Omental fat pad (tissue), 4 donors: ENCODE measurements around the gene MRGPRD. TPM values are rescaled to one million over a fixed set of nuclear protein-coding genes. Genes with fewer than 3 reads are reported as not detected.

Source experiments
- ATAC-seq: fragments of 150-250 bp; one replicate; pipeline ENCODE4 v1.9.1; 2016; ENCODE audit warnings: mild to moderate bottlenecking, moderate library complexity; ENCODE audit not compliant: low FRiP score
- DNase-seq: peaks from one replicate; pipeline ENCODE4 v3.0.0-alpha.2; 2019; ENCODE audit warnings: low spot score
- total RNA-seq, 4 donors: library from RNA; depleted of rRNA; stranded (reverse); fragments of >200 nt; gene quantifications; one replicate each; pipeline ENCODE4 v1.1.0, GENCODE V29; 2016
- TF ChIP-seq, protein P1 (sequence below), 3 donors: fragments of 450-650 bp; IDR thresholded peaks; one replicate each; pipeline ENCODE4 v1.5.1; 2016 to 2017; ENCODE audit warnings: antibody characterized with exemption in 3 of 3, mild to moderate bottlenecking in 3 of 3, moderate library complexity in 2 of 3

MRGPRD gene
- total RNA-seq, 4 donors from 2014 or later: not detected

DNA sequence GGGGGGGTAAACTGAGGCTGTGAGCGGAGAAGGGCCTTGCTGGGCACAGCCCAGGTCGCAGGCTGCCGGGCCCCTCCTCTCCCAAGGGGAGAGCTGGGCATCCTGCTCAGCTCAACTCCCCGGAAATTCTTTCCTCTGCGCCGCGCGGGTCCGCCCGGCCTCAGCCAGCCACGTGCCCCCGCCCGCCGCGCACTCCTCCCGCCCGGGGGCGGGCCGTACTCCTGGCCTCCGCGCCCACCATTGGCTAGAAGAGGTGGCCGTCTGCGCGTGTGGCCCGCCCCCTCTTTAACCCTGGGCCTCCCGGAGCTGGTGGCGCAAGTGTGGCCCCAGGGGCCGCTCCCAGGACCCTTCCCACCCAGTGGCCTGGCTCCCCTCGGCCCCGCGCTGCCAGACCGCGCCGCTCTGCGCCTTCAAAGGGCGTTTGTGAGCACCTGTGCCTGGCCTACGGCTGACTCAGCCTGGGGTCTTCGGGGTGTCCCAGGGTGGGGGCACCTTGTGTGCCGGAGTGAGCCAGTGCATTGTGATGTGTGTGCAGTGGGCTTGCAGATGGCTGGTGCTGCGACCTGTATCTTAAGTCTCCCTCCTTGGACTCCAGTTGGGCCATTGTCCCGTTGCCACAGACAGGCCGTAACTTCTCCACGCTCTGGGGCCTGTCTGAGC lies 30.3 kb upstream of the MRGPRD start:
- peak; percentile 20 for ATAC-seq
- TF ChIP-seq, protein P1, sequence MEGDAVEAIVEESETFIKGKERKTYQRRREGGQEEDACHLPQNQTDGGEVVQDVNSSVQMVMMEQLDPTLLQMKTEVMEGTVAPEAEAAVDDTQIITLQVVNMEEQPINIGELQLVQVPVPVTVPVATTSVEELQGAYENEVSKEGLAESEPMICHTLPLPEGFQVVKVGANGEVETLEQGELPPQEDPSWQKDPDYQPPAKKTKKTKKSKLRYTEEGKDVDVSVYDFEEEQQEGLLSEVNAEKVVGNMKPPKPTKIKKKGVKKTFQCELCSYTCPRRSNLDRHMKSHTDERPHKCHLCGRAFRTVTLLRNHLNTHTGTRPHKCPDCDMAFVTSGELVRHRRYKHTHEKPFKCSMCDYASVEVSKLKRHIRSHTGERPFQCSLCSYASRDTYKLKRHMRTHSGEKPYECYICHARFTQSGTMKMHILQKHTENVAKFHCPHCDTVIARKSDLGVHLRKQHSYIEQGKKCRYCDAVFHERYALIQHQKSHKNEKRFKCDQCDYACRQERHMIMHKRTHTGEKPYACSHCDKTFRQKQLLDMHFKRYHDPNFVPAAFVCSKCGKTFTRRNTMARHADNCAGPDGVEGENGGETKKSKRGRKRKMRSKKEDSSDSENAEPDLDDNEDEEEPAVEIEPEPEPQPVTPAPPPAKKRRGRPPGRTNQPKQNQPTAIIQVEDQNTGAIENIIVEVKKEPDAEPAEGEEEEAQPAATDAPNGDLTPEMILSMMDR (IDR thresholded peaks at IDR 0.05): no peak

DNA sequence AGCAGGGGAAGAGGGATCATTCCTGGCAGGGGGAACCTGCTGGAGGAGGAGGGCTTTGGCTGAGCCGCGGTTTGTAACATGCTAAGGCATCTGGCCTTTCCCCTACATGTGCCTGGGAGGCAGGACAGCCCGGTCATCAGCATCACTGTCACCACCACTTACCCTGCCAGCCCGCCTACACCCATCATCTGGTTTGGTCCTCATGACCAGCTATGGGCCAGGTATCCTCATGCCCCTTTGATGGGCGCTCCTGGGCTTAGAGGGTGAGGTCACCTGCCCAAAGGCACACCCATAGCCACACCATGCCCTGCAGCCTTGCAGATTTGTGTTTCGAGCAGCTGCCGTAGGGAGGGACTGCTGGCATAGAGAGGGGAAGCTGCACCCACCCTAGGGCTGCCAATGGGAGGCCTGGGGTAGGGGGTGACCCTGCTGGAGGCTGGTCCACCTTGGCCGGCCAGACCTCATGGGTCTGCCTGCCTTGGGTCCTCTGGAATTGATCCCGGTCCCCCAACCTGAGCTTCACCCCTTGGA lies 29.6 kb upstream of the MRGPRD start:
- ATAC-seq (no peak), DNase-seq (peak; percentile 23)
- TF ChIP-seq, protein P1 (IDR thresholded peaks at IDR 0.05): no peak

More for the DNA sequence above, 30.3 kb upstream of the MRGPRD start:
- no peak for DNase-seq

DNA sequence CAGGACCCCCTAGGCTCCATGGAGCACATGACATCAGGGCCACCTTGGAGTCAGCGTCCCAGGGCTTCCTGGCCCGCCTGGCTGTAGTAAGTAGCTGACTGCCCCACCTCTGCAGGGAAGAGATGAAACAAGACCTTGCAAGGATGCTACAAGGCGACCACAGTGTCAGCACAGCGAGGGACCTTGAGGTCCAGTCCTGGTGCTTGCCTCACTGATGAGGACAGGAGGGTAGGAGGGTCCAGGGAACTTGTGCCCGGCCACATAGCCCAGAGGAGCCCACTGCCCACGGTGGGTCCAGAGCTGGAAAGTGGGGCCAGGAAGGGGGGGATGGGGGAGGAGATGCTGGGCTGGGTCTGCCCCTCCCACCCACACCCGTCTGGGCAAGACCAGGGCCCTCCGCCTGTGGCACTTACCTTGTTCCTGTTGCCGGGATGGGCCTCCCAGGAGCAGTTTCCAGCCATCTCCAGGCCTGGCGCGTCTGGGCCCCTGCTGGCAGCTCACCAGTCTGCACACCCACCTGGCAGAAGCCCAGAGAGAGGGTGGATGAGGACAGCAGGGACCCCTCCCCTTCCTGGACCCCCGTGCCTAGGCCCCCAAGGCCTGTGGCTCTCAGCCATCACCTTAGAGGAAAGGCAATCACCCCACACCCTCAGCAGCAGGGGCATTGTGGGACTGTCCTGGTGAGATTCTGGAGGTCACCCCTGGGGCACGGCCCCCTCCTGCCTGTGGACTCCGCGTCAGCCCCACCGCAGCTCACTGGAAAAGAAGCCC lies 28.8 kb upstream of the MRGPRD start:
- no peak for ATAC-seq
- TF ChIP-seq, protein P1 (IDR thresholded peaks at IDR 0.05): no peak
- DNase-seq: peak; percentile 21

DNA sequence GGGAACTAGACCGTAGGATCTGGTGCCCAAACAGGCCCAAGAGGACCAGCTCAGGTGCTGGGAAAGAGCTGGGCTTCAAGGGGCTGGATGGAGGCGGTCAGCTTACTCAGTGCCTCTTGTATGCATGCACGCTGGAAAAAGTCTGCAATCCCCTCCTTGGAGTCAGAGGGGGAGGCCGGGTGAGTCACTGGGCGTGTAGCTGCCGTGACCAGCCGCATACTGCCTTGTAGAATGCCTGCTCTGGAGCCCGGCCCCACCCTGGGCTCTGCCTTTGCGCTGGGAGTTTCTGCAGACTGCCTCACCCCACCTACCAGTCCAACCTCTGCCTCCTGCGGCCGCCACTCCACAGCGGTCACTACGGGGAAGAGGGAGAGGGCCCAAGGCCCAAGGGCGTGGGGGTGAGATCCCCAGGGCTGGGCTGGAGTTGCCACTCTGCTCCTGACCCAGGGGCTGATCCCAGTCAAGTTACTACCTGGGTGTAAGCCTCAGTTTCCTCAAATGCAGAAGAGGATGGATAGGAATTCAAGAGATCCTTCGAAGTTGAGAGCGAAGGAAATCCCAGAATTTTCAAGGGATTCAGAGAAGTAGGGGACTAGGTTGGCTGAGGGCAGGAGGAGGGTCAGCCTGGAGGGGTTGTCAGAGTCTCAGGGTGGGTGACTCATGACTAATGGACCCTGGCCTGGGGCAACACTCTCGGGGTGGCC lies 28.1 kb upstream of the MRGPRD start:
- TF ChIP-seq, protein P1 (IDR thresholded peaks at IDR 0.05): no peak
- DNase-seq (peak; percentile 75), ATAC-seq (peak; percentile 80)

DNA sequence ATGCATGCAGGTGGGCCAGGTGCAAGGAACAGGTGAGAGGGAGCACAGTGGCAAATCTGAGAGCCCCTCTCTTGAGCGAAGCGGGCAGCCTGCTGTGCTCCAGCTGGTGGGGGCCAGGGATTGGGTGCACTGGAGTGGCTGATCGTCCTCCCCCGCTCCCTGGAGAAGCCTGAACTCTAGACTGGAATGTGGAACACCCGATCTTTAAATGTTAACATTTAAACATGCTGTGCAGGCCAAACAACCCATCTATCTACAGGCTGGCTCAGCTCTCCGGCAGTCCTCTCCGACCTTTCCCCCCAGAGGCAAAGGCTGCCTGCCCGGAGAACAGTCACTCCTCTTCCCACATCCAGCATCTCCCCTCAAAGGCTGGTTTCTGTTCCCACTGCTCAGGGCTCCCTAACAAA lies 27.2 kb upstream of the MRGPRD start:
- TF ChIP-seq, protein P1 (IDR thresholded peaks at IDR 0.05): no peak
- ATAC-seq (peak; percentile 4), DNase-seq (no peak)

DNA sequence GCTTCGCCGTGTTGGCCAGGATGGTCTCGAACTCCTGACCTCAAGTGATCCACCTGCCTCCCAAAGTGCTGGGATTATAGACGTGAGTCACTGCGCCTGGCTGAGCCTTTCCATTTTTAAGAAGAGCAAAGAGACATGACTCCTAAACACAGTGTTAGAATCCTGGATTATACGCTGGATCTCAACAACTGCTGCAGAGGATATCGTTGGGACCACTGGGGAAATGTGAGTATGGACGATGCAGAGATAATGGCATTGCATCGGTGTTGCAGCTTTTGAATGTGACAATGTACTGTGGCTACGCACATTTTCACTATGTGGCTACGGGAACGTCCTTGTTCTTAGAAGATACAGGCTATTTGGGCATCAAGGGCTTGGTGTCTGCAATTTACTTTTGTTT lies 26.0 kb upstream of the MRGPRD start:
- ATAC-seq: no peak
- TF ChIP-seq, protein P1 (IDR thresholded peaks at IDR 0.05): no peak
- DNase-seq: no peak
